Activated T-helper 1 cell treated with Interleukin-2 at 50 U/mL for 16 hours (primary cell): Measurements from ENCODE around the gene KRT4.

Experiments
- DNase-seq: peaks from one replicate; pipeline ENCODE4 v3.0.0-alpha.2; 2020; ENCODE audit warnings: low read depth

Gene KRT4

GRCh38 chr12:52792185-52793029 is 21.5 kb downstream of the KRT4 start:
- DNase-seq, result no peak

- DNase-seq, result no peak
These were observed 22.4 kb downstream of the KRT4 start for GRCh38 chr12:52791271-52792184.

GRCh38 chr12:52790427-52791270 is 23.3 kb downstream of the KRT4 start:
- no peak for DNase-seq

GRCh38 chr12:52789637-52790426 is 24.1 kb downstream of the KRT4 start:
- no peak for DNase-seq

- no peak for DNase-seq
These were observed 24.9 kb downstream of the KRT4 start for GRCh38 chr12:52788876-52789636.

- no peak for DNase-seq
These were observed 25.6 kb downstream of the KRT4 start for GRCh38 chr12:52788192-52788875.

- DNase-seq, result no peak
These were observed 26.4 kb downstream of the KRT4 start for GRCh38 chr12:52787324-52788191.

- no peak for DNase-seq
These were observed 29.0 kb downstream of the KRT4 start for GRCh38 chr12:52784909-52785308.

- no peak for DNase-seq
These were observed 30.2 kb downstream of the KRT4 start for GRCh38 chr12:52783563-52784316.

GRCh38 chr12:52782502-52782901 is 31.4 kb downstream of the KRT4 start:
- no peak for DNase-seq

- no peak for DNase-seq
These were observed 32.4 kb downstream of the KRT4 start for GRCh38 chr12:52781399-52782082.

GRCh38 chr12:52779914-52780313 is 34.0 kb downstream of the KRT4 start:
- DNase-seq, result no peak

- no peak for DNase-seq
These were observed 35.1 kb downstream of the KRT4 start for GRCh38 chr12:52778833-52779232.

- DNase-seq, result no peak
These were observed 36.4 kb downstream of the KRT4 start for GRCh38 chr12:52777566-52777965.

GRCh38 chr12:52776913-52777395 is 37.0 kb downstream of the KRT4 start, which contains the start of gene KRT76:
TSS of gene KRT76 (minus strand) at chr12:52777345. CDS start at chr12:52777291, 54 bp downstream.
- DNase-seq, result no peak

GRCh38 chr12:52776435-52776834 is 37.5 kb downstream of the KRT4 start:
- DNase-seq, result no peak

GRCh38 chr12:52774629-52775250 is 39.2 kb downstream of the KRT4 start:
- no peak for DNase-seq
